Right forelimb (tissue), 1 donor: ENCODE data around the gene PDE11A.

Source experiments
- DNase-seq: peaks from one replicate; pipeline ENCODE4 v3.0.0-alpha.2; 2018

Gene PDE11A

DNA sequence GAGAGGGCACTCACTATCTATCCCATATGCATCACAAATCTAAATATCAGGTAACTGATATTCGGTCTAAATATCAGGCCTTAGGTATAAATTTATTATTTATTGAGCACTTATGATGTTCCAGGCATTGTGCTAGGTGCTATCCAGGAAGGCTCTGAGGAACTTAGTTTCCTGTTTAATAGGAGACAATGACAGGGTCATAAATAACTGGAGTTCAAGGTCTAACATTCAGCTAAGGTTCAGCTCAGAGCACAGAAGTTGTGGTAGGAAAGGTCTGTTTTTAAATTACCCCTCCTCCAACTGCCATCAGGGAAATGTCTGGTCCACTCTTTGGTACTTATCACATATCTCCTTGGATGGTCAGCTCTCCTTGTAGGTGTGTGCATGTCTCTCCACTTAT, 486.4 kb downstream of the PDE11A start:
- no peak for DNase-seq

DNA sequence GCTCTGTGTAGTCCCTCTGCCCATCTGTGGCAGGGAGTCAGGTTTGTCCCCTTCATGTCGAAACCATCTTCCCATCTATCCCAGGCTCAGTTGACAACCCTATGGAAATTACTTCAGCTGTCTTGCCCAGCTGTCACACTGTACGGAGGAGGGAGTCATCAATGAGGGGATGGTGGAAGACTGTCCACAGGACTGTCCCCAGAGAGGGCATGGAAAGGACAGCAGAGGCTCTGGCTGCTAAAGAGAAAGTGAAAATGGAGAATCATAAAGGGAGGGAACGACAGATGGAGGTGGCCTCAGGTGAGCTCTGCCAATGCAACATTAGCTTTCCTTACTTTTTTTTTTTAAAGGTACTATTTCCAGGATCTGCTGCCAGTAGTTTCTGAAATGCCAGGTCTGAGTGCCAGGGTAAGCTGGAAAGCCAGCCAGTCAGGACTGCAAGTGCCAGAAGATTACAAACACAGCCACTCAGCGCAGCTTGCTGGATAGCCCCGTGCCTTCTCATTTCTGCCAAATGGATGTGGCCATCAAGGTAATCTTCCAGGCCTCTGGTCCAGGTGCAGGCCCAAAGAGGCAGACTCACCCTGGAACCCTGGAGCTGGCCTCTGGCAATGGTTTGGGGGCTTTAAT, 487.2 kb downstream of the PDE11A start:
- peak; percentile 48 for DNase-seq

DNA sequence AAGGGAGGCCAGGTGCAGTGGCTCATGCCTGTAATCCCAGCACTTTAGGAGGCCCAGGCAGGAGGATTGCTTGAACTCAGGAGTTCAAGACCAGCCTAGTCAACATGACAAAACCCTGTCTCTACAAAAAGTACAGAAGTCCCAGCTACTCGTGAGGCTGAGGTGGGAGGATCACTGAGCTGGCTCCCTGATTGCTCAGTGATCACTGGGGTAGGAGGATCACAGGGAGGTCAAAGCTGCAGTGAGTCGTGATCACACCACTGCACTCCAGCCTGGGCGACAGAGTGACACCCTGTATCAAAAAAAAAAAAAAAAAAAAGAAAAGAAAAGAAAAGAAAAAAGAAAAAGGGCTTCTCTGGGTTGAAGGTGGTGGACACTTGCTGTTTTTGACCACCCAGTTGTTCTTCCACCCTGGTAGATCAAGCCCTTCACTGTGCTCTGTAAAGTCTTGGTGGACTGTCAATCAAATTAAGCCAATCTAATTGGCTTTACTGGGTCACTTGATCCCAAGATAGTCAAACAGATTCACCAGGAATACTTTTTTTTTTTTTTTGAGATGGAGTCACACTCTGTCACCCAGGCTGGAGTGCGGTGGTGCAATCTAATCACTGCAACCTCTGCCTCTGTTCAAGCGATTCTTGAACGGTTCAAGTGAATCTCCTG, 488.4 kb downstream of the PDE11A start:
- DNase-seq = no peak

DNA sequence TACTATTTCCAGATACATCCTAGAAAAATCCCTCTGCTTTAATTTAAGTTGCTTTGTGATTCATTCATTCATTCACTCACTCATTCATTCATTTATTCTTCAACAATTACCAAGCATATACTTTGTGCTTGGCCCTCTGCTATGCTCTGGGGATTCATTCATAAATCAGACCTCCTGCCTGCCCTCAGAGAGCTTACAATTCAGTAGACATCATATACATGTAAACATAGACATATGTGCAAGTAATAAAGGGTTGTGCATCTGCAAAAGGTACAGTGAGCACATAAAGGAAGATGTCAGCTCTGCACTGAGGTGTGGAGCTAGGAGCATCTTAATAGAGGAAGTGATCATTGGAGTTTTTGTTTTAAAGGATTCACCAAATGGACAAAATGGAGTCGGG, 490.6 kb downstream of the PDE11A start:
- DNase-seq = no peak

DNA sequence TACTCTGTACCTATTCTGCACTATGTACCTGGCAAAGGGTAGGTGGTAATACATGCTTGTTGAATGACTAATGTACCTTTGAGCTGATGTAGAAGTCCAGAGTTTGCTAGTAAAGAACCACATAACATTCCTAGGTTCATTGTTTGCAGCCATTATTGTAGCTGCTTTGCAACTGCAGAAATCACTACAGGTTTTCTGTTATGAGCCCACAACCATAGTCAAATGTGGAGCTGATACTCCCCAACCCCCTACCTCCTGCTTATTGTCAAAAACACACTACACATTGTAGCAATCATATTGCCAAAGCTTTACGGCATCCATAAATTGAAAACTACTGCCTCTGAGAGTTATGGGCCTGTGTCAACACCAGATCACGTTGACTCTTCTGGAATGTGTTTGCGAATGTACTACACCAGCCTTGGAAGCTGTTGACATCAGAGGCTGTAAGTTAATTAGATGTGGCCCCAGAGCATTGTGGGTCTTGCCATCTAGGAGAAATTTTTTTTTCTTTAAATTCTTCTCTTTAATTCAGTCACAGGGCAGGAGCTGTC, 493.0 kb downstream of the PDE11A start:
- DNase-seq = no peak

DNA sequence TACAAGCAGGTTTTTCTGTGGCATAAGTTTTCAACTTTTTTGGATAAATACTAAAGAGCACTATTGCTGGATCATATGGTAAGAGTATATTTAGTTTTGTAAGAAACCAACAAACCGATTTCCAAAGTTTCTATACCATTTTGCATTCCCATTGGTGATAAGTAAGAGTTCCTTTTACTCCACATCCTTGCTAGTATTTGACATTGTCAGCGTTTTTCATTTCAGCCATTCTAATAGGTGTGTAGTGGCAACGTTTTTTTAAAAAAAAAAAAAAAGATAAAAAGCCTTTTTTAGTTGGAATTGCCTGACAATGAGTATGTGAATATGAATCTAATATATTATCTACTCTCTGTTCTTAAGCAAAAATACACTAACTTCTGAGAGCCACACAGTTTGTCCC, 494.1 kb downstream of the PDE11A start:
- no peak for DNase-seq

DNA sequence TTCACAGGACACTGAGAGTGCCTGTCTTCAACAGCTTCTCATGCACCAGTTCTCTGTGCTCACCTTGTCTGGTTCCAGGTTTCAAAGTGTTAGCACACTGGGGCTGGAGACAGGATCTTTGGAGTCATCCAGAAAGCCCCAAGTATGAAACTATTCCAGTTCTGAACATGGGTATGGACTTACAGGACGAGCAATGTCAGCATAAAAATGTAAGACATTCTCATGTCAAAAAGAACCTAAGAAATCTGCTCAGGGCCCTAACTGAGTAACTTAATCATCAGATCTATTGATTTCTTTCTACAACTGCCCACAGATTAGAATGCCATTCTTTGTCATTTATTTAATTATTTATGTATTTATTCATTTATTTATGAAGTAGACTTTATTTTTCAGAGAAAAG, 495.5 kb downstream of the PDE11A start:
- DNase-seq = no peak

DNA sequence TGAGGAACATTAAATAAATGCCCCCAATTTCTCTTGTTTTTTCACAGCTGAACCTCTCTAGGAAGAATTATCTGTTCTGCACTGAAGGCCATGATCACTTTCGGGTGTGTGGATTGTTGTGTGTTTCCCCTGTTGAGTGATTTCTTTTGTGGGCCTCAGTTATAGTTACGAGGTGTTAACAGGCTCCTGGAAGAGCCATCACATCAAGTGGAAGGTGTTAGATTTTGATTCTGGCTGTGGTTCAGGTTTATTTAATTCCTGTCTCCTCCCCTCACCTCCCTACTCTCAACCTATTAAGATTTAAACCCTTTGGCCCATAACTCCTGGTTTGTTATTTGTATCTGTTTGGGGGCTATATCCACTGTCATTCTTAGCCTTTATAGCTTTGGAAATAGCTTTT, 497.2 kb downstream of the PDE11A start:
- no peak for DNase-seq

DNA sequence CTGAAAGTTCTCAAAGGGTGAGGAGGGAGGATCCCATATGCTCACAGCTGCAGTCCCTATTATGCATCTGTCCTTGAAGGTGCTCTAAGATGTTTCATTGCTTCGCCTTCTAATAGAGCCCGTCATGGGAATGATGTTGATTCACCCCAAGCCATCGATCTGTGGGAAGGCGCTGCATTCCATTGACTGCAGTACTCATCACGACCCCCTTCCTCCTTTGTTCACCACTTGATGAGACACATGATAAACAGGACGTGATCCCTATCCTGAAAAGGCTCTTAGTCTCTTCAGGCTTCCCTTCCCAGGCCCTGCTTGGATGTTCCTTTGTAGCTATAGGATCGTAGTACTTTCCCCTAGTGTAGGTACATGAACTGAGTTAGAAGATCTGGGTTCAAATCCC, 498.2 kb downstream of the PDE11A start:
- no peak for DNase-seq
